ENCODE data around the gene SPSB3.

The SPSB3 gene

DNA sequence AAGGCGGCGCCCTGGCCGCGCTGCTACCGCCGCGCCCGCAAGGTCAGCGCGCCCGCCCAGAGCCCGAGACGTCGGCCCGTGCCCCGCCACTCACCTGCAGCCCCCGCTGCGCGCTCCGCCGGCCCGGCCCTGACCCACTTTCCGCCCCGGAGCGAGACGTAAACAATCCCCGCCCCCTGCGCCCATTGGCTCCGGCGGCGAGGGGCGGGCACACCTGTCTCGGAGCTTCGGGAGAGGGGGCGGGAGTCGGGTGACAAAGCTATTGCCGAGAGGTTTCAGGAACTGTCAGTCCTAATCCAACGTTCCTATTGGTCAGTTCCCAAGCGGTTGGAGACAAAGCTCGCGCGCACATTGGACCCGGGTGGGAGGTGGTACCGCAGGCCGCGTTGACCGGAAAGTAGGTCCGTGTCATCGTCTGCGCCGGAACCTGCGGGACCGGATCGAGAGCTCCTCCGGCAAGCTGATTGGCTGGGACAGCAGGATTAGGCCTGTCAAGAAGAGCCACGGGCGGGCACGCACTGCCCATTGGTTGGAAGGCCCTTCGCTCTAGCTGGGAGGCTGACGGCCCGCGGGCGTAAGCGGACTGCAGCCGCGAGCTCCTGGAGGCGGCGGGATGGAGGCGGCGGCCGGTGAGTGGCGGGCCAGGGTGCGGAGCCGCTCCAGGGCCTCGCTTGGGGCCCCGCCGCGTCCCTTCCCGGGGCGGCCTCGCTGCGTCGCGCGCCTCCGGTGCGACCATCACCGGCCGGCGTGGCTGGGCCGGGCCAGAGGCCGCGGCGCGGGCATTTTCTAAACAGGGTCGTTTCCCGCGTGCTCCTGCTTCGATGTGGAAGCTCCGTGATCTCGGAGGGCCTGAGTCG is at the start of gene SPSB3, which contains the start of gene NUBP2:
SPSB3 (minus strand) TSS at position 164 of the 857 bp plus-strand sequence. CDS start 1,088 bp downstream, outside the sequence.
NUBP2 (plus strand) TSS at position 553 of the 857 bp plus-strand sequence; CDS start at position 614, 61 bp downstream.
- peak; percentile 95 for DNase-seq (ENCODE audit: low read depth, low spot score)

DNA sequence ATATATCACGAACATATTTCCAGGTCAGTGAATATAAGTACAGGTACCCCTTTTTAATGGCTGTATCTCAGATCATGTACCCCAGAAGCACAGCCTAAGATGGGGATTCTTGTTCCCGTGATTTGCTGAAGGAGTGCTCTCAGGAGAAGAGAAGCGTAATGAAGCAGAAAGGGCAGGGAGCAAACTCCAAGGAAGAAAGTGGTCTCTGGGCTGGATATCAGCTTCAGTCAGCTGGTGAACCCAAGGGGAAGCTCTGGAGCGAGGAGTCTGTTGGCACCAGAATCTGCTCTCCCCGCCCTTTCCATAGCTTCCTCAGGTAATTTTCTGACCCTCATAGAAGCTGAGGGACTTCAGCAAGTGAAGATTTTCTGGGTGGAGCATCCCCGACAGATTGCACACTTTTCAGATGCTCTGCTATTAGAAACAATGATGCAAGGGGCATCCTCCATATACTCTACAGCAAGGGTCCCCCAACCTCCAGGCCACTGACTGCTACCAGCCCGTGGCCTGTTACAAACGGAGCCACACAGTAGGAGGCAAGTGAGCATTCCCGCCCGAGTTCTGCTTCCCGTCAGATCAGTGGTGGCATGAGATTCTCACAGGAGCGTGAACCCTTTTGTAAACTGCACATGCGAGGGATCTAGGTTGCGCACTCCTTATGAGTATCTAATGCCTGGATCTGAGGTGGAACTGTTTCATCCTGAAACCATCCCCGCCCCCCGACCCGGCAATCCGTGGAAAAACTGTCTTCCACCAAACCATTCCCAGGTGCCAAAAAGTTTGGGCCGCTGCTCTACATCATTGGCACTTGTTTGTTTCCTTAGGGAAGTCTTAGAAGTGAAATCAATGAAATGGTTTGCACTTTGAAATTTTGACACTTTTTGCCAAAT is 49.1 kb upstream of the SPSB3 start:
- no peak for DNase-seq (ENCODE audit: low read depth, low spot score)

GRCh38 chr16:1830213-1830612 is 47.8 kb upstream of the SPSB3 start:
- DNase-seq (ENCODE audit: low read depth, low spot score) = no peak

GRCh38 chr16:1828645-1829410 is 46.5 kb upstream of the SPSB3 start:
- no peak for DNase-seq (ENCODE audit: low read depth, low spot score)

DNA sequence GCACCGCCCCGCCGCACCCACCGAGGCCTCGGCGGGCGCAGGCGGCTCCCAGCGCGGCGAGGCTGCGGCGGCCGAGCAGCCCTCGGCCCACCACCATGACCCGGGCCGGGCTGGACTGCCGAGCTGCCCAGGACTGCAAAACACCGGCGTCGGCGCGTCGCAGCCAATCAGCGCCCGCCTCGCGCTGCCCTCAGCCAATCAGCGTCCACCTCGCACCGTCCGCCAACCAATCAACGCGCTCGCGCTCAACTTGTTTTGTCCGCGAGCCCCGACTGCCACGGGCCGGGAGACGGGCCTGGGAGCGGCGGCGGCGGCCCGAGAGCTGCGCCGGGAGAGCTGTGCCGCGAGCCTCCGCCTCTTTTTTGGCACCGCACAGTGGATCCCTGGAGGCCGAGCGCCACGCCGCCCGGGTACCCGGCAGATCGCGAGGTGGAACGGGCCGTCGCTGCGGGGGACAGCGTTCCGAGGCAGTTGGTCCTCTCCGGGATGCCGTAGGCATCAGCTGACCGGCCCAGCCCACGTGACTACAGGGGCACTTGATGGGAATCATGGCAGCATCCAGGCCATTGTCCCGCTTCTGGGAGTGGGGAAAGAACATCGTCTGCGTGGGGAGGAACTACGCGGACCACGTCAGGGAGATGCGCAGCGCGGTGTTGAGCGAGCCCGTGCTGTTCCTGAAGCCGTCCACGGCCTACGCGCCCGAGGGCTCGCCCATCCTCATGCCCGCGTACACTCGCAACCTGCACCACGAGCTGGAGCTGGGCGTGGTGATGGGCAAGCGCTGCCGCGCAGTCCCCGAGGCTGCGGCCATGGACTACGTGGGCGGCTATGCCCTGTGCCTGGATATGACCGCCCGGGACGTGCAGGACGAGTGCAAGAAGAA is 44.6 kb upstream of the SPSB3 start, which contains the start of the genes FAHD1 and HAGH:
FAHD1 (plus strand) TSS at position 516 of the 883 bp plus-strand sequence; CDS start at position 549, 33 bp downstream.
HAGH (minus strand) TSS at position 135 of the 883 bp plus-strand sequence; CDS start at position 97, 38 bp downstream.
- DNase-seq (ENCODE audit: low read depth, low spot score) = peak; percentile 77

- peak; percentile 21 for DNase-seq (ENCODE audit: low read depth, low spot score)
Observed at GRCh38 chr16:1825864-1826690, 43.7 kb upstream of the SPSB3 start.

DNA sequence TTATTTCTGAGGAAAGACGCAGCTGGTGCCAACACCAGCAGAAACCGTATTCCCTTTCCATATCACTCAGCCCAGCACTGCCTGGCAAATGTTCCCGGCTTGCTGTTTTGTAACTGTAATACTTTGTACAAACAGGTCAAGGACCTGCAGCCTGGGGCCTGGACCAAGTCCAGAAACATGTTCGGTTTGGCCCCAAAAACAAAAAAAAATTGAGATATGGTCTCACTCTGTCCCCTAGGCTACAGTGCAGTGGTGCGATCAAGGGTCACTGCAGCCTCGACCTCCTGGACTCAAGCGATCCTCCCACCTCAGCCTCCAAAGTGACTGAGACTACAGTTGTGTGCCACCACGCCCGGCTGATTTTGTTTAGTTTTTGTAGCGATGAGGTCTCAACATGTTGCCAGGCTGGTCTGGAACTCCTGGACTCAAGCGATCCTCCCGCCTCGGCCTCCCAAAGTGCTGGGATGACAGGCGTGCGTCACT is 43.1 kb upstream of the SPSB3 start:
- no peak for DNase-seq (ENCODE audit: low read depth, low spot score)

GRCh38 chr16:1823821-1824220 is 41.5 kb upstream of the SPSB3 start:
- no peak for DNase-seq (ENCODE audit: low read depth, low spot score)

- no peak for DNase-seq (ENCODE audit: low read depth, low spot score)
Observed at GRCh38 chr16:1822801-1823200, 40.4 kb upstream of the SPSB3 start.

DNA sequence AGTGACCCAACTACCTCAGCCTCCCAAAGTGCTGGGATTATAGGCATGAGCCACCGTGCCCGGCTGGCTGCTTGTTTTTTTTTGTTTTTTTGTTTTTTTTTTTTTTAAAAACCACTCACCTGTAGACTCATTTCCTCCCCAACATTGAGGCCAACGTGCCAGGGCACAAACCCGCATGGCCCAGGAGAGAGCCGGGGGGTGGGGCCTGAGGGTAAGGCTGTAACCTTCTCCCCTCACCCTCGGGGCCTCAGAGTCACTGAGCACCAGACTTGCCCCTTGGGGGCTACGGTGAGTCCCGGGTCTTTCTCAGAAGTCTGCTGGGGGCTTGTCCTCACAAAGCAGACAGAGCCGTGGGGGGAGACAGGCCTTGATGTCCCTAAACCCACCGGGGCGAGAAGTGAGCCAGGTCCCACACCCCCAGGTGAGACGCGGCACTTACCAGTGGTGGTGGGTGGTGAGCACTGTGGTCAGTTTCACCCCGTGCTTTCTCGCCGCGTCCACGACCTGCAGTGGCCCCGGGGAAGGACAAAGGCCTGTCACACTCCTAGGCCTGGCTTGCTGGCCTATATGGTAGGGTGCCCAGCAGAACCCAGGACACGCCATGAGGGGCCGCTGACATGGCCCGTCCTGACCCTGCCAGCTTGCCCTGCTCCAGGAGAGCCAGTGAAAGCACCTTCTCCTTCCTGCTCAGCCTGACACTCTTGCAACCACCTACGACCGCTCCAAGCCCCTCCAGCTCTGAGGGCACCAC is 39.7 kb upstream of the SPSB3 start:
- DNase-seq (ENCODE audit: low read depth, low spot score) = no peak

DNA sequence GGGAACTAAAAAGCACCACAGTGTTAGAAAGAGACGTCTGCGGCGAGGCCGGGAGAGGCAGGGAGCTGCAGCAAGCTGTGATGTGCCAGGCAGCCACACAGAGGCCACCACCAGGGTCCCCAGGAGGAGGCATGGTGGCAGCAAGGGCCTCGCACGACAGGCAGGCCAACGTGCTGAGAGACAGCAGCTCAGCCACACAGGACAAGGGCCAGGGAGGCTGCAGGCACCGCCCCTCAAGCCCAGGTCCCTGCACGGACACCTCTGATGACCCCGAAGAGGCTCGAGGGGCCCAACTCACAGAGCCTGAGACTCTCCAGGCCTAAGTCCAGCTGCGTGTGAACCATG is 38.5 kb upstream of the SPSB3 start:
- DNase-seq (ENCODE audit: low read depth, low spot score) = no peak

DNA sequence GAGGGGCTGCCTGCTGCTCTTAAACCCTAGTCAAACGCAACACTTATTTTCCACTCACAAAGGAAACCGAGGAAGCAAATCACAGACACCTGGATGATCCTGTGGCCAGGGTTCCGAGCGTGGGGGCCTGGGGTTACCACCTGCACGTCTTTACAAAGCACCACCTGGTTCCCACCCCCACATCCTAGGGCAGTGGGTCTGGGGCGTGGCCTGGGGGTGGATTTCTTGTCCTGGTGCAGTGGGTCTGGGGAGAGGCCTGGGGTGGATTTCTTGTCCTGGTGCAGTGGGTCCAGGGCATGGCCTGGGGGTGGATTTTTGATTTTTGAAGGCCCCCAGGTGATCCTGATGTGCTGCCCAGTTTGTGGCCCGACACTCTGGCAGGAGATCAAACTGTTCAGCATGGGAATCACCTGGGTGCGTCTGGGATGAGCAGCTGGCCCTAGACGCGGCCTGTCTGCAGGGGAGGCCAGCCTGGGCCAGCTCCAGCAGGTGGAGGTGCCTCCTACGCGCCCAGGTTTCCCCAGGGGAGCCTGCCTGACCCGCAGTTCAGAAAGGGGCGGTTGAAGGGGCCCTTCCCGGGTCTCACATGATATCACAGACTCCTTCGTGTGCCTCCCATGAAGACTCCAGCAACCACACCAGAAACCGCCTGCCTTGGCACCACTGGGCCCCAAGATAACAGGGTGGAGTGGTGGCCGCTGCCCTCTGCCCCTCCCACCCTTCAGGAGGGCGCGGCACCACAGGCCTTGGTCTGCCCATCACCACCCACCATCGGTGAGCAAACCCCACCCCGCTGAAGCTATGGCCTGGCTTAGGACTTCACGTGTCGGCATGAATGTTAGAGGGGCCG is 38.0 kb upstream of the SPSB3 start:
- no peak for DNase-seq (ENCODE audit: low read depth, low spot score)

GRCh38 chr16:1819611-1820010 is 37.2 kb upstream of the SPSB3 start:
- DNase-seq (ENCODE audit: low read depth, low spot score) = no peak

- DNase-seq (ENCODE audit: low read depth, low spot score) = no peak
Observed at GRCh38 chr16:1818873-1819525, 36.6 kb upstream of the SPSB3 start.

DNA sequence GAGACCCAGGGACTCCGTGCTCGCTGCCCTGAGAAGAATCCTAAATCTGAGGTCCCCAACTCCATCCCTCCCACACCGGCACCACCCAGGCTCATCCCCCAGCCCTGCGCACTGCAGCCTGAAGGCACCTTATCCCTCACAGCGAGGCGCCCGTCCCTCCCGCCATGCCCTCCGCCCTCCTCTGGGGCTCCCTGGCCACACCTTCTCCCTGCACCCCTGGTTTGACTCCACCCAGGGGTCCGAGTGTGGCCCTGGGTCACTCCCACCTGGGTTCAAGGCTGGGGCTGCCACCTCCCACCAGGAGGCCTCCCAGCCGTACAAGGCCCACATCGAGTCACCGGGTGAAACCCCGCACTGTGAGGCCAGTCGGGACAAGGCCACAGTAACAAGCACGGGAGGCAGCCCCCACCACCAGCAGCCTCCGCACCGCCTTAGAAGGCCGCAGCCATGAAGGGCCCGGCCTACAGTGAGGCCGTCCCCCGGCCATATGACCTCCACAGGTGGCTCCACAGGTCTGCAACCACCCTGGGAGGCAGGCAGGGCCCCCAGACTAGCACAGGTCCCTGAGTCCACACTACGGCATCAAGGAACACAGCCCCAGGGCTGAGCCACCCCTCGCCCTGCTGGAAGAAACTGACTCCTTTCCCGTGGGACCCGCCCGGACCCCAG is 36.0 kb upstream of the SPSB3 start:
- no peak for DNase-seq (ENCODE audit: low read depth, low spot score)

- DNase-seq (ENCODE audit: low read depth, low spot score) = no peak
Observed at GRCh38 chr16:1817716-1818115, 35.3 kb upstream of the SPSB3 start.

GRCh38 chr16:1817276-1817589 is 34.9 kb upstream of the SPSB3 start:
- DNase-seq (ENCODE audit: low read depth, low spot score) = no peak
